ACC112 (cell line): Measurements from ENCODE around the gene IFNL3.
"Not testable (repeated sequence)": the region's sequence is repeated elsewhere in the genome, so short reads cannot be mapped to it uniquely, and the experiment has no call there.

Source experiments
- H2AFZ ChIP-seq: fragments of 200-600 bp; sonication (generic); one replicate; pipeline ENCODE4 v1.6.0; 2017; ENCODE audit warnings: antibody characterized with exemption, low read length; ENCODE audit not compliant: unreplicated experiment
- H3K27ac ChIP-seq: fragments of 200-600 bp; sonication (generic); 2 replicates; pipeline ENCODE4 v1.5.1; 2014; ENCODE audit warnings: low read depth, mild to moderate bottlenecking, antibody characterized with exemption, low read length, moderate library complexity
- H3K27me3 ChIP-seq: fragments of 200-600 bp; sonication (generic); 2 replicates; pipeline ENCODE4 v1.6.1; 2014; ENCODE audit warnings: mild to moderate bottlenecking, antibody characterized with exemption, low read length, moderate library complexity, mixed read lengths; ENCODE audit not compliant: insufficient read depth
- H3K36me3 ChIP-seq: fragments of 200-600 bp; sonication (generic); 2 replicates; pipeline ENCODE4 v1.6.1; 2016; ENCODE audit warnings: mild to moderate bottlenecking, antibody characterized with exemption, low read length, moderate library complexity, mixed read lengths; ENCODE audit not compliant: insufficient read depth
- H3K4me1 ChIP-seq: fragments of 200-600 bp; sonication (generic); one replicate; pipeline ENCODE4 v1.6.1; 2016; ENCODE audit warnings: low read length, mixed read lengths; ENCODE audit not compliant: insufficient read depth, unreplicated experiment, control insufficient read depth
- H3K4me3 ChIP-seq: fragments of 200-600 bp; sonication (generic); 2 replicates; pipeline ENCODE4 v1.5.1; 2014; ENCODE audit warnings: mild to moderate bottlenecking, low read depth, low read length
- H3K79me2 ChIP-seq: fragments of 200-600 bp; sonication (generic); one replicate; pipeline ENCODE4 v1.6.0; 2016; ENCODE audit warnings: low read length; ENCODE audit not compliant: control insufficient read depth, unreplicated experiment, insufficient read depth

IFNL3 gene

DNA sequence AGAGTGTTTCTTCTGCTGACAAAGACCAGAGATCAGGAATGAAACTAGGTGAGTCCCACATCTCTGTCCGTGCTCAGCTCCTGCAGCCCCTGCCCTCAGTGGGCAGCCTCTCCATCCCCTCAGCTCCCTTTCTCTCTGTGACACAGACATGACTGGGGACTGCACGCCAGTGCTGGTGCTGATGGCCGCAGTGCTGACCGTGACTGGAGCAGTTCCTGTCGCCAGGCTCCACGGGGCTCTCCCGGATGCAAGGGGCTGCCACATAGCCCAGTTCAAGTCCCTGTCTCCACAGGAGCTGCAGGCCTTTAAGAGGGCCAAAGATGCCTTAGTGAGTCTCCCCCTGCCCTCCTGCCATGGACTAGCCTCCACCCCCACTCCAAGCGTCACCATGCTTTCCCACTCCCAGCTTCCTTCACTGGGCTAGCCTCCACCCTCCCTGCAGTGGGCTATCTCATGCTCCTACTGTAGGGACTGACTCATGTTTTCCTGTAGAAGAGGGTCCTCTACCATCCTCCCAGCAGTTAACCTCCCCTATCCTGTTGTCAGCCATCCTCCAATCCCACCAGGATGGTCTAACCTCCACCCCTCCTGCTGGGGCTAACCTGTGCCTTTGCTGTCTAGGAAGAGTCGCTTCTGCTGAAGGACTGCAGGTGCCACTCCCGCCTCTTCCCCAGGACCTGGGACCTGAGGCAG, 23.9 kb upstream of the IFNL3 start:
- H3K36me3 ChIP-seq, H3K79me2 ChIP-seq, H3K4me3 ChIP-seq, H3K4me1 ChIP-seq, H3K27ac ChIP-seq, H2AFZ ChIP-seq: not testable (repeated sequence)
- H3K27me3 ChIP-seq: peaks cover 31% of the 10 kb centered on the region

DNA sequence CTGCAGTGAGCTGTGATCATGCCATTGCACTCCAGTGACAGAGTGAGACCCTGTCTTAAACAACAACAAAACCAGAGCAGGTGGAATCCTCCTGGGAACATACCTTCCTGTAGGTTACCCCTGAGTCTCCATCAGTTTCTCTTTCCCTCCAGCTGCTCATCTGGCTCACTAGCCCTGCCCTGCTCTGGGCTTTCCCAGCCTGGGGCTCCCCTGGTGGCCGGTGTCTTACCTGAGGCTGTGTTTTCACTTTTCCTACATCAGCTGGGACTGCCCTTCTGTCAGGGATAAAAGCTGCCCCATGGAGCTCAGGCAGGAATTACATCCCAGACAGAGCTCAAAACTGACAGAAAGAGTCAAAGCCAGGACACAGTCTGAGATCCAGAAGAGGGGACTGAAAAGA, 23.3 kb upstream of the IFNL3 start, which contains the start of gene IFNL2:
Gene IFNL2, plus strand, starts transcription at position 312 of the 400 bp plus-strand sequence. CDS start 173 bp downstream, outside the sequence.
- not testable (repeated sequence) for H3K4me3 ChIP-seq, H3K36me3 ChIP-seq, H3K4me1 ChIP-seq, H3K79me2 ChIP-seq, H2AFZ ChIP-seq, H3K27ac ChIP-seq
- H3K27me3 ChIP-seq: peaks cover 37% of the 10 kb centered on the region

DNA sequence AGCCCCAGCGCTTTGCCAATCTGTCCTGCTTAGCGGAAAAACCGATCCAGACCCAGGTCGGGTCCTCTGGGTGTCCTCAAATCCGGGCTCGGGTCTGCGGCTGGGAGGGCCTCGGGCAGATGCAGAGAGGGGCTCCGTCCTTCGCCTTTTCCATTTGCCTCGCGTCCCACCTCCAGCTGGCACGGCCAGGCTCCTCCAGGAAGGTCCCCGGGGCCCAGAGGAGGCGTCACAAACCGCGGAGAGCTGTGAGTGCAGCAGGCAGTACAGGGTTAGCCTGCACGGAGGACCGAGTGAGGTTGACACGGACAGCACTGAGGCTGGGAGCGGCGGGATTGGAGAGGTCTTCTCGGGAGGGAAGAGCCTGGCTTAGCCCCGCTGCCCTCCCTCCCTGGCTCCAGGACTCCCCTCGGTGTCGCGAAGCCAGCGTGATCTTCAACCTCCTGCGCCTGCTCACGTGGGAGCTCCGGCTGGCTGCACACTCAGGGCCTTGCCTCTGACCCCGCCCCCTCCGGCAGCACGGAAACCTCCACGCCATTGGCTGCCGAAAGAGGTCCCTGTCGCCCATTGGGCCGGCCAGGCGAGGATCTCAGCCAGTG, 20.6 kb upstream of the IFNL3 start:
- Histone ChIP-seq H2AFZ (no peak overlapping the region), H3K4me3 (peak overlapping the region; percentile 25; the same call in 1 of the 2 replicates), H3K36me3 (no peaks in the 10 kb centered on the region), H3K27me3 (peaks cover 43% of the 10 kb centered on the region), H3K79me2 (no peaks in the 10 kb centered on the region), H3K4me1 (no peaks in the 10 kb centered on the region), H3K27ac (no peak overlapping the region)

DNA sequence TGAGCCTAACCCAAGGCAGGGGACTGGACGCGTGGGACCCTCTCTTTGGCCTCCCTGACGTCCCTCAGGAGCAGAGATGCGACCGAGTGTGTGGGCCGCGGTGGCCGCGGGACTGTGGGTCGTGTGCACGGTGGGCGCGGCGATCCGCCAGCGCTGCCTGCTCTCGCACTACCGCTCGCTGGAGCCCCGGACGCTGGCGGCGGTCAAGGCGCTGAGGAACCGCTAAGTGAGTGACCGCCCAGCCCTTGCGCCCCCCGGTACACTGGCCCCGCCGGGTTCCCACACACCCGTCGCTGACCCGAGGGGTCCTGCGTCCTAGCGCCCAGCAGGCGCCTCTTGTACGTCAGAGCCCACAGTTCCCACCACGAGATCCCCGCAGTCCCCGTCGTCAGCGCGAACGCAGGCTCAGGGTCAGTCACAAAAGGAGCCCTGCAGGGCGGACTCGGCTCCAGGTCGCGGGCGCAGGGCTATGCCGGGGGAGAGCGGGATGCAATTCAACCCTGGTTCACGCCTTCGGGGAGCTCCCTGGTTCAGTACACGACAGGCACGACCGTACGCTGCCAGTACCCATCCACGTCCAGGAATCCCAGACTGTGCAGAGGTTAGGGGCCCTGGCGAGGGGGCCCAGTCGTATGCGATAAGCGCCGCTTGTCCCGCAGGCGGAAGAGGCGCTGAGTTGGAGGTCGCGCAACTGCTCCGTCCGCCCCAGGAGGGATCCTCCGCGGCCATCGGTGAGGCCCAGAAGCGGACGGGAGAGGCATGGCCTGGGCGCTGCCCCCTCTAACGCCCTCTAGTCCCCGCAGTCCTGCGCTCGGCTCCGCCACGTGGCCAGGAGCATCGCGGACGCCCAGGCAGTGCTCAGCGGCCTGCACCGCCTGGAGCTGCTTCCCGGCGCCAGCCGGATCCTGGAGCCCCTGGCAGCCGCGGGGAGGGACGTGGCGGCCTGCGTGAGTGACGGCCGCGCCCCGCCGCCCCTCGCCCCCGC, 19.8 kb upstream of the IFNL3 start:
- no peaks in the 10 kb centered on the region for H3K36me3 ChIP-seq
- no peaks in the 10 kb centered on the region for H3K4me1 ChIP-seq
- H3K4me3 ChIP-seq: peak overlapping the region; percentile 25; the same call in 1 of the 2 replicates
- H3K27ac ChIP-seq: no peak overlapping the region
- peaks cover 46% of the 10 kb centered on the region for H3K27me3 ChIP-seq
- H2AFZ ChIP-seq: no peak overlapping the region
- no peaks in the 10 kb centered on the region for H3K79me2 ChIP-seq

DNA sequence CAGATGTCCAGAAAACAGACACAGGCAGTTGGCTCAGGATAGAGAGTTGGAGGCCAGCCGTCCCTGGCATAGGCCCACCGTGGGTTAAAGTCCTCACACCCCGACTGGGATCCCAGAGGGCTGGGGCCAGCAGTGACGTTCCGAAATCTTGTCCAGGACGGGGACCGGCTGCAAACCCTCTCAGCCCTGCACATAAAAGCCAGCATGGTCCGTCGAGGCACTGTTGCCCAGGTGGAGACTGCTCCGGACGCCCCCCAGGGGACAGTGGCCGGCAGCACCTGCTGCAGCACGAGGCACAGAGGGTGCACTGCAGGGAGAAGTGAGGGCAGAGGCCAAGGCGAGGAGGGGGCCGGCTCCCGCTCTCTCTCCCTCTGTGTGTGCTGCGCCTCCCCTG, 19.1 kb upstream of the IFNL3 start:
- H3K4me3 ChIP-seq: no peak overlapping the region
- peaks cover 46% of the 10 kb centered on the region for H3K27me3 ChIP-seq
- H3K27ac ChIP-seq: no peak overlapping the region

DNA sequence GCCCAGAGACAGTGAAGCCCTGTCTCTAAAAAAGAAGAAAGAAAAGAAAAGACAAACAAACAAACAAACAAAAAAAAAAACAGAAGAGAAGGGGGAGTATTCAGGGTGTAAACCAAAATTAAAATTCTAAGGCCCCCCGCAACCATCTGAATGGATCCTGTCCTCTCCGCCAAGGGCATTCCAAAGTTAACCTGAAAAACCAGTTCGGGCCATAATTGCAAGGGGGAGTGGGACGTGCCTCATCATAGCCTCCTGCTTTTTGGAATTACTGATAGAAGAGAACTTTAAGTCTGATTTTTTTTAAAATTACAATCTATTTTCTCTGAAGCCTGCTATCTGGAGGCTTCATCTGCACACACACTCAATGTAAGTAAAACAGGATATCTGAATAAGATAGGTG, 17.7 kb upstream of the IFNL3 start:
- no peaks in the 10 kb centered on the region for H3K79me2 ChIP-seq
- H3K27ac ChIP-seq: no peak overlapping the region
- no peaks in the 10 kb centered on the region for H3K36me3 ChIP-seq
- H2AFZ ChIP-seq: no peak overlapping the region
- H3K4me3 ChIP-seq: no peak overlapping the region
- no peaks in the 10 kb centered on the region for H3K4me1 ChIP-seq
- H3K27me3 ChIP-seq: peaks cover 46% of the 10 kb centered on the region

More for the DNA sequence above, 19.1 kb upstream of the IFNL3 start:
- Histone ChIP-seq H3K4me1 (no peaks in the 10 kb centered on the region), H3K79me2 (no peaks in the 10 kb centered on the region), H3K36me3 (no peaks in the 10 kb centered on the region), H2AFZ (no peak overlapping the region)

DNA sequence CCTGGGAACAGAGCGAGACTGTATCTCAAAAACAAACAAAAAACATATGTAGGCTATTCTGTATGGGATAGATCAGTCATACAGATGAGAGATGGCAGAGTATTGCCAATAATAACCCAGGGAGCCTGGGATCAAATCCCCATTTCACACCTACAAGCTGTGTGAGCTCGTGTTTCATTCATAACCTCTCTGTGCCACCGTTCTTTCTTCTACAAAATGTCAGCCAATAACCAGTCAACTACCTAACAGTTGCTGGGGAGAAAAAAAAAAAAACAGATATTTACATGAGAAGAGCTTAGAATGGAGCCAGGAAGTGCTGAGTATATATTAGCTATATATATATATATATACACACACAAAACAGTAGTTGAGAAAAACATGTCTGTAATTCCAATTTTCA, 16.9 kb upstream of the IFNL3 start:
- no peaks in the 10 kb centered on the region for H3K4me1 ChIP-seq
- no peaks in the 10 kb centered on the region for H3K79me2 ChIP-seq
- no peak overlapping the region for H3K27ac ChIP-seq
- H3K27me3 ChIP-seq: peaks cover 46% of the 10 kb centered on the region
- no peak overlapping the region for H2AFZ ChIP-seq
- no peak overlapping the region for H3K4me3 ChIP-seq
- no peaks in the 10 kb centered on the region for H3K36me3 ChIP-seq

DNA sequence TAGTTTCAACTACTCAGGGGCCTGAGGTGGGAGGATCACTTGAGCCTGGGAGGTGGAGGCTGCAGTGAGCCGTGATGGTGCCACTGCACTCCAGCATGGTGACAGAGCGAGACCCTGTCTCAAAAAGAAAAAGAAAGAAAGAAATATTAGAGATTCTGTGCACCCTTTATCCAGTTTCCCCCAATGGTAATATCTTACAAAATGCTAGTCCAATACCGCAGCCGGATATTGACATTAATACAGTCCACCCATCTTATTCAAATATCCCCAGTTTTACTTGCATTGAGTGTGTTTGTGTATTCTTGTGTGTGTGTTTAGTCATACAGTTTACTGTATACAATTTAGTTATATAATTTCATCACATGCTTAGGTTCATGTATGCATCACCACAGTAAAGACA, 12.4 kb upstream of the IFNL3 start:
- no peak overlapping the region for H3K4me3 ChIP-seq
- no peak overlapping the region for H2AFZ ChIP-seq
- no peak overlapping the region for H3K27ac ChIP-seq
- no peaks in the 10 kb centered on the region for H3K36me3 ChIP-seq
- H3K27me3 ChIP-seq: peaks cover 19% of the 10 kb centered on the region
- no peaks in the 10 kb centered on the region for H3K79me2 ChIP-seq
- H3K4me1 ChIP-seq: no peaks in the 10 kb centered on the region

DNA sequence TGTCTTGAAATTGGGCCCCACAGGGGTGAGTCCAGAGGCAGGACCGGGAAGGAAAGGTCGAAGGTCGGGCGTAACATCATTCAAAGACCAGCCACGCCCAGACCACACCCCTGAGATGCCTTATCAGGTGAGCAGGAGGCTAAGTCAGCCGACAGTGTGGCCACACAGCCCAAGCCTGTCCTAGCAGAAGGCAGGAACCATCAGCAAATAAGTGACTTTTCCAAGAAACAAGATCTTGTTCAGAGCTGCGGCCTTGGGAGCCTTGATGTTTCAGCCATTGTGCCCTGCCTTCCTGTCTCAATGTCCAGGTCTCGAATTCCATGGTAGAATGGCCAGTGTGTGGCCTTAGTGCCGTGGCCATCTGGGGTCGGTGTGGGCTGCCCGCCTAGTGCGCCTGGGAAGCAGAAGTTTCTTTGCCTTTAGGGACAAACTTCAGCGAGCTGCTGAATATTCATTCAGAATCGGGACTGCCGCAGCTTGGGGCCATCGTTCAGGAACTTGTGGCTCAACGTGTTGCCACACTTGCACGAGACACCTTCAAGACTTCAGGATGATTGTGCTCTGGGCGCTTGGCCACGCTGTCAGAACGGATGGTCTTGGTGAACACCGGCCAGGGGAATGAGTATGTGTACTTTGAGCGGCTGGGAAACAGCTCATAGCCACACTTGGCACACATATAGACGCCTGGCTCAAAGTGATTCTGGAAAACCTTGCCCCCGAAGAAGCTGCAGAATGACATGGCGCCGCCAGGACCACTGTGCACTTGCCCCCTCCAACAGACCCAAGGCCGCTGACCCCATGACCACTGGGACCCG, 9.9 kb upstream of the IFNL3 start:
- Histone ChIP-seq H3K27ac (no peak overlapping the region), H3K27me3 (peaks cover 8% of the 10 kb centered on the region; the same call in 1 of the 2 replicates), H3K79me2 (no peaks in the 10 kb centered on the region), H3K36me3 (no peaks in the 10 kb centered on the region), H2AFZ (no peak overlapping the region), H3K4me3 (no peak overlapping the region), H3K4me1 (no peaks in the 10 kb centered on the region)
